Epithelial cell of esophagus (primary cell): Measurements from ENCODE around the gene PCK1.

Experiments
- DNase-seq: peaks from one replicate; pipeline ENCODE4 v3.0.0; 2010; ENCODE audit warnings: low read depth
- H3K4me3 ChIP-seq: 2 replicates; pipeline ENCODE4 v1.5.1; 2011; ENCODE audit warnings: mild to moderate bottlenecking, low read length, control low read depth
- TF ChIP-seq, protein P1 (sequence below): IDR thresholded peaks from 2 replicates; pipeline ENCODE4 v1.5.1; 2011; ENCODE audit warnings: low read depth, mild to moderate bottlenecking, low read length, control low read depth, inconsistent platforms; ENCODE audit not compliant: insufficient read depth; ENCODE audit errors: missing control alignments

Gene PCK1

DNA sequence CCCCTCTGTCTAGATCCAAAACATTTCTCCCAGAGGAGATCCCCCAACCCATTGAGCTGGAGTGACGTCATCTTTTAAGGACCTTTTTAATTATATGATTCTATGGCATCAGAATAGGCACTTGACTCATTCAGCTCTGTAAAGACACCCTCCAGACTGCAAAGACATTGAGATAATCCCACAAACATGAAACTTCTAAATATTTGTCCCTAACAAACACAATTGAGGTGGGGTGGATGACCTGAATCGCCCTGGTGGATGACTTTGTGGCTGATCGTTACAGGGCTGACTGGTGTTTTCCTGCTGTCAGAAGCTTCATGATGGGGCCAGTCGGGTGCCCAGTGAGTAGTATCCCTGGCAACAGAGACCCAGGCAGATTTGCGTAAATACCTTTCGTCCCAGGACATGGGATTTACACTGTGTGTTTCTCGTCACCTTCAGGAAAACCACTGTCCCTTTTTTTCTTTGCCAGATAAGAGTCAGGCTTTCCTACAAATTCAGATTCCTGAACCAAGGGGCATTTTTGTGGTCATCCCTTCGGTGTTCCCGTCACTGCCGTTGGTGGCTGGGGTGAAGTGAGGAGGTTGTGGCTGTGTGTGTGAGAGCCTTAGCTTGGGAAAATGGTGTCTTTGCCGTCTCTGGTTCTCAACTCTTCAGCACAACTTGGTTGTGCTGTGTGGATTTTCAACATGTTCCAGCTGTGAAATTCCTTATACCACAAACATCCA is 5.3 kb upstream of the PCK1 start:
- H3K4me3 ChIP-seq: no peak overlapping the region
- TF ChIP-seq, protein P1, sequence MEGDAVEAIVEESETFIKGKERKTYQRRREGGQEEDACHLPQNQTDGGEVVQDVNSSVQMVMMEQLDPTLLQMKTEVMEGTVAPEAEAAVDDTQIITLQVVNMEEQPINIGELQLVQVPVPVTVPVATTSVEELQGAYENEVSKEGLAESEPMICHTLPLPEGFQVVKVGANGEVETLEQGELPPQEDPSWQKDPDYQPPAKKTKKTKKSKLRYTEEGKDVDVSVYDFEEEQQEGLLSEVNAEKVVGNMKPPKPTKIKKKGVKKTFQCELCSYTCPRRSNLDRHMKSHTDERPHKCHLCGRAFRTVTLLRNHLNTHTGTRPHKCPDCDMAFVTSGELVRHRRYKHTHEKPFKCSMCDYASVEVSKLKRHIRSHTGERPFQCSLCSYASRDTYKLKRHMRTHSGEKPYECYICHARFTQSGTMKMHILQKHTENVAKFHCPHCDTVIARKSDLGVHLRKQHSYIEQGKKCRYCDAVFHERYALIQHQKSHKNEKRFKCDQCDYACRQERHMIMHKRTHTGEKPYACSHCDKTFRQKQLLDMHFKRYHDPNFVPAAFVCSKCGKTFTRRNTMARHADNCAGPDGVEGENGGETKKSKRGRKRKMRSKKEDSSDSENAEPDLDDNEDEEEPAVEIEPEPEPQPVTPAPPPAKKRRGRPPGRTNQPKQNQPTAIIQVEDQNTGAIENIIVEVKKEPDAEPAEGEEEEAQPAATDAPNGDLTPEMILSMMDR: no peak
- DNase-seq: no peak

DNA sequence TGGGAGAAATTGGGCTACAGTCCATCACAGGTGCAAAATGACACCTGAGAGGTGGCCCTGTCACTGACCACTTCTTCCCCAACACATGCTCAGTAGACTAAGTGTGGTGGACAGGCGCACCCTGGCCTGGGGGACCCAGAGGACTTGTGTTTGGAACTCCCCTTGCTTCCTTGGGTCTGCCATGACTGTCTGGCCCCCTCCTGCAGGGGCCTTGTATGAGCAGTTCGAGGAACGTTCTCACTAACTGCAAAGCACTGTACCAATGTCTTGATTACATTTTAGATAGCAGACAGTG is 4.0 kb upstream of the PCK1 start:
- TF ChIP-seq, protein P1: no peak
- H3K4me3 ChIP-seq: no peak overlapping the region
- DNase-seq: no peak

DNA sequence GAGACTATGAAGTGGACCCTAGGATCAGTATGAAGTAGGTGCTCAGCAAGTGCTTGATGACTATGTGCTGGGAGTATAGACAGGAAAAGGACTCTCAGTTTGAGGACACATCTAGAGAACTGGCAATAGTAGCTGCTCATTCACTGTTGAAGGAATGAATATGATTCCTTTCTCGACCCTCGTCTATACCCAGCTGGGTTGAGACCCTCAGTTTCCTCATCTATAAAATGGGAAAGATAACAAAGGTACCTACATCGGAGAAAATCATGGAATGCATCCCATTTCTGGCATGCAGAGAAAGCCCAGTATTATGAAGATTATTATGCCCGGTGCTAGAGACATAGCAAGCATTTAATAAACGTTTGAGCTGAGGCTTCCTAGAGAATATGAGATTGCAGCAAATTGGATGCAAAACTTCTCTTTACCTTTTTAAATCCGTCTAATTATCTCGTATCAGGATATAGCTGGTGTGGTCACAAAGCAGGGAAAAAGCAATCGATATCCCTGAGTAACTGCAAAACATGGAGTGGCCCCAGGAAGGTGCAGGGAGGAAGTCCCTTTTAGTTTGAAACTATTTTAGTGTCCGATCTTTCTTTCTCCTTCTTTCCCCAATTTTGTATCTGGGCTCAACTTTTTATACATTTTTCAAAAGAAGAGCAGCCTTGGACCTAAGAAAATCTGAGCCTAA is 2.8 kb upstream of the PCK1 start:
- TF ChIP-seq, protein P1: no peak
- no peak for DNase-seq
- no peak overlapping the region for H3K4me3 ChIP-seq

DNA sequence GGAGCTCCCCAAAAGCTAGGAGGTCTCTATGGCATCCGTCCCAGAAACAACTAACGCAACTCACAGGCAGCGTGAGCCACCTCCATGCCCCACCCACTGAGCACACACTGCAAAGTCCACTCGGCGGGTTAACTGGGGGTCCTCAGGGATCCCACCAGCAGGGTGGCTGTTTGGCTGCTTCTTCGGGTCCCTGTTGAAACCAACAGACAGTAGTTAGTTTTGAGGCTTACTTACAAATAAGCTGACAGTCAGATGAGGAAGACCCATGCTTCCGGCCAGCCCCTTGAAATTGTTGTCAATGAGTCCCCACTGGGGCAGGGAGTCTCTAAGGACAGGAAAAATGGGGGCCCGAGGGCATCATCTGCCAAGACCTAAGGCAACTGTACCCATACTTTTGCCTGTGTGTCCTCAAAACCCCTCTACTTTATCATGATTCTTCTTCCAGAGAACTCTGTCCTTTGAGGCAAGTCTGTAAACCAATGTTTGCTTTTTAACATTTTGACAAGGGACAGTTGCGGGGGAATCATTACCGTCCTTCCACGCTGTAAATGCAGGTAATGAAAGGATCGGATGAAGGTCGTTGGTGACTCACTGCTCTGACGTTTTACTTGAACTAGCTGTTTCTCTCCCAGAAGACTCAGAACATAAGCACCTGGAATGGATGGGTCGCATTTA is 2.2 kb upstream of the PCK1 start:
- DNase-seq: no peak
- H3K4me3 ChIP-seq: no peak overlapping the region
- TF ChIP-seq, protein P1: no peak

DNA sequence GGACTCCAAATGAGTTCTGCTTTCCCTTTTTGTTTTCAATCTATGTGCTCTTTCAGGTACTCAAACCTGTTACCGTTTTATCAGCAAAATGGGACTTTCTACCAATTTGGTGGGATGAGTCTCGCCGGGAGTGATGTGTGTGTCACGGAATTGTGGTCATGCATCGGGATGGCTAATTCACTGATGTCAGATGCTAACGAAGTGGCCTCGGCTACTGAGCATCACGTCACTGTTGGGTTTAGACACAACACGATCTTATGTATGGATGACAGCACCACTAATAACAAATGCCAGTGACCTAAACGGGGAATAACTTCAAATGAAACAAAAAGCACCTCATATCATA is 1.6 kb upstream of the PCK1 start:
- no peak overlapping the region for H3K4me3 ChIP-seq
- no peak for DNase-seq
- TF ChIP-seq, protein P1: no peak

DNA sequence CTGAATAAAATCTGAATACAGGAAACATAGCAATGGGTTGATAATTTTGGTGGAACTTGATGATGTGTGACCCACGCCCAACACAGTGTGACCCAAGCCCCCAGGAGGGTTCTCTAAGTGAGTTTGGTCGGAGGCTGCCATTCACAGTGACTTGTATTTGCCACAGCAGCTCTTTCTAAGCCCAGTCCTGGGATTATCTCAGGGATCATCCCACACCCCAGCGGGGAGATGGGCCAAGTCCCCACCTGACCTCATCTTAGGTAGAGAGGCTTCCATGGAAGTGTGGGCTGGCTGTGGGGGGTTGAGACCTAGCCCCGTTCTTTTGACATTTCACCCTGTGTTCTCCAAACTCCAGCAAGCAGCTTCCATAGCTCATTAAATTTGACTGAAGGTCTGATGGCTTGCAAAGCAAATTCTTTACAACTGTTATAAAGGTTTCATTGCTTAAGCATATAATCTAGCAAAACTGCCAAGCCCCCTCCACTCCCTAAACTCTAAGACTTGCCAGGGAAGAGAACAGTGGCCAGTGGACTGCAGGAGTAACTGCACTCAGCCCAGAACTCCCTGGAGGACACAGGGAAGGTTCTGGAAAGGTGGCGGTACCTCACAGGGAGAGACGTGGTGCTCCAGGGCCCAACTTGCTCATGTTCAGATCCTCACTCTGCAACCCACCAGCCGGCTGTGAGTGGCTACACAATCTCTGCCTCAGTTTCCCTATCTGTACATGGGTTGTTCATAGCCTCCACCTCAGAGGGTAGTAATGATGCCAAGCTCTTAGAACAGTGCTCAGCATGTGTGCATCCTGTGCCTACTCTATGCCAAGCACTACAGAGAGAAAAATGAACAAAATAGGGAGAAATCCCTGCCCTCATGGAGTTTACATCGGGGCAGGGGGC is 1.0 kb upstream of the PCK1 start:
- TF ChIP-seq, protein P1: no peak
- no peak for DNase-seq
- no peak overlapping the region for H3K4me3 ChIP-seq
